Kidney (tissue), 14 donors: ENCODE results near the gene SLC28A1. TPM values are rescaled to one million over a fixed set of nuclear protein-coding genes. Genes with fewer than 3 reads are reported as not detected.

Experiments
- DNase-seq, 5 donors: peaks; one replicate each; pipeline ENCODE4 v3.0.0-alpha.2; 2013 to 2020
- FAIRE-seq: peaks from 2 replicates; lab custom pipeline; 2012; peaks lifted over from hg19 to GRCh38; lab: Jason Lieb, UNC
- H3K27ac ChIP-seq, 2 donors: one replicate each; pipeline ENCODE4 v1.7.0; 2013; ENCODE audit warnings: low read depth in 2 of 2, low read length in 2 of 2, inconsistent platforms in 1 of 2
- H3K27me3 ChIP-seq: one replicate; pipeline ENCODE4 v1.7.1; 2013; ENCODE audit warnings: low read length, inconsistent platforms; ENCODE audit not compliant: control insufficient read depth, insufficient read depth
- H3K36me3 ChIP-seq, 3 donors: one replicate each; pipeline versions ENCODE4 v1.7.0 to v1.7.1; 2013; ENCODE audit warnings: low read length in 3 of 3, control low read depth in 1 of 3, inconsistent platforms in 1 of 3; ENCODE audit not compliant: insufficient read depth in 3 of 3, control insufficient read depth in 2 of 3
- H3K4me1 ChIP-seq, 3 donors: one replicate each; pipeline versions ENCODE4 v1.7.0 to v1.7.1; 2013; ENCODE audit warnings: low read length in 3 of 3, inconsistent platforms in 1 of 3, low read depth in 1 of 3; ENCODE audit not compliant: control insufficient read depth in 2 of 3, insufficient read depth in 2 of 3
- H3K4me3 ChIP-seq, 3 donors: one replicate each; pipeline versions ENCODE4 v1.7.0 to v1.8.1; 2013; ENCODE audit warnings: low read length in 3 of 3, control low read depth in 1 of 3, inconsistent platforms in 1 of 3
- H3K9ac ChIP-seq, 3 donors: one replicate each; pipeline versions ENCODE4 v1.7.0 to v1.7.1; 2013; ENCODE audit warnings: low read length in 3 of 3, control low read depth in 1 of 3, inconsistent platforms in 1 of 3
- H3K9me3 ChIP-seq, 3 donors: one replicate each; pipeline versions ENCODE4 v1.7.0 to v1.7.1; 2013; ENCODE audit warnings: low read length in 3 of 3, control low read depth in 1 of 3, inconsistent platforms in 1 of 3; ENCODE audit not compliant: control insufficient read depth in 2 of 3, insufficient read depth in 1 of 3
- CTCF ChIP-seq: IDR thresholded peaks from 3 replicates; pipeline ENCODE4 v1.5.1; 2012; ENCODE audit warnings: mild to moderate bottlenecking, moderate library complexity, borderline replicate concordance; ENCODE audit not compliant: insufficient read depth; ENCODE audit errors: extremely low read depth
- intact Hi-C: fragments of 100-400 bp; cut with DNase I; formaldehyde crosslinking; loops from one replicate; pipeline ENCODE4 v1.11.1; 2022
- polyA plus RNA-seq: library from polyadenylated mRNA; stranded (reverse); fragments of 350-450 nt; fragmentation: Illumina TruSeq; extraction: RNeasy Lipid Tissue Mini Kit (QIAGEN cat#74804); gene quantifications from one replicate; pipeline ENCODE4 v1.2.3, GENCODE V29; 2014; ENCODE audit warnings: low read depth, low replicate concordance; ENCODE audit not compliant: insufficient read depth
- total RNA-seq: library from RNA; stranded (reverse); fragmentation: NEBNext Ultra II Directional; extraction: Animal tissue kit (Norgen Biotek cat#: 25700); gene quantifications from one replicate; pipeline ENCODE4 v1.2.1, GENCODE V29; 2021
- donor health status: control.
- donor health status: control.
- donor health status: control.
- donor health status: control.
- donor health status: control.
- donor health status: DM: yes; HTN: yes; CAD: no.
- donor health status: Normal renal cell carcinoma (clear cell type).

Gene SLC28A1
- total and polyA plus RNA-seq, 2 donors from 2014 or later: 12.8 to 51.2 TPM

GRCh38 chr15:84914909-84915605 is 30.6 kb downstream of the SLC28A1 start:
- peak overlapping the region; percentile 33 to 56 for H3K27ac ChIP-seq
- H3K27me3 ChIP-seq: no peaks in the 10 kb centered on the region
- peaks cover 6 to 25% (median 15%) of the 10 kb centered on the region in 3 donors for H3K4me1 ChIP-seq
- no peaks in the 10 kb centered on the region for H3K9me3 ChIP-seq
- FAIRE-seq: no peak
- no peak overlapping the region for H3K4me3 ChIP-seq
- no peaks in the 10 kb centered on the region for H3K36me3 ChIP-seq
- no peak for TF ChIP-seq CTCF
- peak; percentile 88 to 94 (median 93) for DNase-seq
- intact Hi-C loops: no loop called here
- H3K9ac ChIP-seq: peak overlapping the region in 1 of 3 donors; percentile 22

GRCh38 chr15:84915606-84915958 is 31.1 kb downstream of the SLC28A1 start:
- DNase-seq: no peak
- FAIRE-seq: no peak
- intact Hi-C loops: no loop called here
- Histone ChIP-seq H3K36me3 (no peaks in the 10 kb centered on the region), H3K9me3 (no peaks in the 10 kb centered on the region), H3K9ac (no peak overlapping the region), H3K27ac (peak overlapping the region in 1 of 2 donors; percentile 56), H3K4me3 (no peak overlapping the region), H3K27me3 (no peaks in the 10 kb centered on the region), H3K4me1 (peaks cover 6 to 24% (median 14%) of the 10 kb centered on the region in 3 donors)
- TF ChIP-seq CTCF: no peak

- Histone ChIP-seq H3K36me3 (no peaks in the 10 kb centered on the region), H3K27me3 (no peaks in the 10 kb centered on the region), H3K9me3 (no peaks in the 10 kb centered on the region), H3K4me1 (peaks cover under 1 to 10% (median 10%) of the 10 kb centered on the region in 3 donors), H3K4me3 (no peak overlapping the region), H3K9ac (no peak overlapping the region), H3K27ac (no peak overlapping the region)
- intact Hi-C loops: no loop called here
- FAIRE-seq (no peak), DNase-seq (no peak)
- no peak for TF ChIP-seq CTCF
Measured at GRCh38 chr15:84917452-84917851, 33.0 kb downstream of the SLC28A1 start.
